Tibial artery (tissue), 4 donors: Measurements from ENCODE around the gene BFAR.

ENCODE experiments used
- DNase-seq, 2 donors: peaks; one replicate each; pipeline ENCODE4 v3.0.0-alpha.2; 2019
- H3K27ac ChIP-seq, 2 donors: fragments of 200-600 bp; sonication (generic) in 1 of 2; 1 replicate in 1 of 2; 2 replicates in 1 of 2; pipeline ENCODE4 v1.5.1; 2018 to 2019; ENCODE audit warnings: mild to moderate bottlenecking in 1 of 2
- H3K27me3 ChIP-seq, 2 donors: fragments of 200-600 bp; sonication (generic) in 1 of 2; one replicate each; pipeline versions ENCODE4 v1.5.1 to v1.6.0; 2016 to 2019
- H3K36me3 ChIP-seq, 3 donors: fragments of 200-600 bp; sonication (generic) in 2 of 3; one replicate each; pipeline ENCODE4 v1.5.1; 2016 to 2019; ENCODE audit warnings: mild to moderate bottlenecking in 2 of 3
- H3K4me1 ChIP-seq, 4 donors: fragments of 200-600 bp; sonication (generic) in 2 of 4; 1 replicate in 3 of 4; 2 replicates in 1 of 4; pipeline ENCODE4 v1.5.1; 2016 to 2019
- H3K4me3 ChIP-seq, 2 donors: fragments of 200-600 bp; sonication (generic) in 1 of 2; 1 replicate in 1 of 2; 2 replicates in 1 of 2; pipeline ENCODE4 v1.5.1; 2018 to 2019; ENCODE audit warnings: mild to moderate bottlenecking in 2 of 2
- H3K9me3 ChIP-seq, 3 donors: fragments of 200-600 bp; sonication (generic) in 1 of 3; one replicate each; pipeline ENCODE4 v1.5.1; 2016 to 2019
- intact Hi-C: fragments of 100-400 bp; cut with DNase I; formaldehyde crosslinking; loops from one replicate; pipeline ENCODE4 v1.15.0; 2023; ENCODE audit warnings: low total_unique reads
- TF ChIP-seq, protein P1 (sequence below), 2 experiments: fragments of 200-600 bp in 1 of 2; fragments of 450-650 bp in 1 of 2; IDR thresholded peaks; one replicate each; pipeline ENCODE4 v1.5.1; 2017 to 2019; ENCODE audit warnings: antibody characterized with exemption in 2 of 2, mild to moderate bottlenecking in 1 of 2, moderate library complexity in 1 of 2

Gene BFAR

DNA sequence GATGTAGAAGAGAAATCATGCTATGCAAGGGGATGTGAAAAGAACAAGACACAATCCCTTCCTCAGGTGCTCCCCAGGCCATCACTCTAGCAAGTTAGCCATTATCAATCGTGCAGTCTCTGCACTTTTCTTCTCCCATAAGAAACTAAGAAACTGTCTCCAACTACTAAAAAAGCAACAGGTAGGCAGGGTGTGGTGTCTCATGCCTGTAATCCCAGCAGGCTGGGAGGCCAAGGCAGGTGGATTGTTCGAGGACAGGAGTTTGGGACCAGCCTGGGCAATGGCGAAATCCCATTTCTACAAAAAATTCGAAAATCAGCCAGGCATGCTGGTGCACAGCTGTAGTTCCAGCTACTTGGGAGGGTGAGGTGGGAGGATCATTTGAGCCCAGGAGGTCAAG, 16.5 kb upstream of the BFAR start:
- intact Hi-C loops, result no loop called here
- no peak for DNase-seq
- H3K27ac ChIP-seq, result no peak overlapping the region
- H3K27me3 ChIP-seq, result no peaks in the 10 kb centered on the region
- no peaks in the 10 kb centered on the region for H3K9me3 ChIP-seq
- H3K4me3 ChIP-seq, result no peak overlapping the region
- TF ChIP-seq, protein P1, sequence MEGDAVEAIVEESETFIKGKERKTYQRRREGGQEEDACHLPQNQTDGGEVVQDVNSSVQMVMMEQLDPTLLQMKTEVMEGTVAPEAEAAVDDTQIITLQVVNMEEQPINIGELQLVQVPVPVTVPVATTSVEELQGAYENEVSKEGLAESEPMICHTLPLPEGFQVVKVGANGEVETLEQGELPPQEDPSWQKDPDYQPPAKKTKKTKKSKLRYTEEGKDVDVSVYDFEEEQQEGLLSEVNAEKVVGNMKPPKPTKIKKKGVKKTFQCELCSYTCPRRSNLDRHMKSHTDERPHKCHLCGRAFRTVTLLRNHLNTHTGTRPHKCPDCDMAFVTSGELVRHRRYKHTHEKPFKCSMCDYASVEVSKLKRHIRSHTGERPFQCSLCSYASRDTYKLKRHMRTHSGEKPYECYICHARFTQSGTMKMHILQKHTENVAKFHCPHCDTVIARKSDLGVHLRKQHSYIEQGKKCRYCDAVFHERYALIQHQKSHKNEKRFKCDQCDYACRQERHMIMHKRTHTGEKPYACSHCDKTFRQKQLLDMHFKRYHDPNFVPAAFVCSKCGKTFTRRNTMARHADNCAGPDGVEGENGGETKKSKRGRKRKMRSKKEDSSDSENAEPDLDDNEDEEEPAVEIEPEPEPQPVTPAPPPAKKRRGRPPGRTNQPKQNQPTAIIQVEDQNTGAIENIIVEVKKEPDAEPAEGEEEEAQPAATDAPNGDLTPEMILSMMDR (IDR thresholded peaks at IDR 0.05), result no peak
- H3K36me3 ChIP-seq, result peaks cover 38 to 93% (median 44%) of the 10 kb centered on the region in 3 donors
- no peaks in the 10 kb centered on the region for H3K4me1 ChIP-seq

DNA sequence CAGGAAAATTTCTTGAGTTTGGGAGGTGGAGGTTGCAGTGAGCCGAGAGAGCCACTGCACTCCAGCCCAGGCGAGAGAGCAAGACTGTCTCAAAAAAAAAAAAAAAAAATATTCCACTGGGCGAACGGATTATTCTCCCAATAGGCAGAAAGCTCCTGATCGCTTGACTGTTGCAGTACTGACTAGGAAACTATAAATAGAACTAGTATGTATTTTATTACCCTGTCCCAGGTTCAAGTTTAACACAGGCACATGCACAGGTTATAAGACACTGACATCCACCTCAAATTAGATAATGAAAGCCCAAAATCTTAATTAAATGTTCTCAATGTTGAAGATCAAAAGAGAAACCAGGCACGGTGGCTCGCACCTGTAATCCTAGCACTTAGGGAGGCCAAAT, 14.2 kb upstream of the BFAR start:
- peaks cover 43 to 96% (median 49%) of the 10 kb centered on the region in 3 donors for H3K36me3 ChIP-seq
- DNase-seq, result no peak
- no peaks in the 10 kb centered on the region for H3K9me3 ChIP-seq
- TF ChIP-seq, protein P1 (IDR thresholded peaks at IDR 0.05), result no peak
- no peak overlapping the region for H3K4me3 ChIP-seq
- H3K4me1 ChIP-seq, result no peaks in the 10 kb centered on the region
- H3K27ac ChIP-seq, result no peak overlapping the region
- intact Hi-C loops, result no loop called here
- H3K27me3 ChIP-seq, result no peaks in the 10 kb centered on the region

DNA sequence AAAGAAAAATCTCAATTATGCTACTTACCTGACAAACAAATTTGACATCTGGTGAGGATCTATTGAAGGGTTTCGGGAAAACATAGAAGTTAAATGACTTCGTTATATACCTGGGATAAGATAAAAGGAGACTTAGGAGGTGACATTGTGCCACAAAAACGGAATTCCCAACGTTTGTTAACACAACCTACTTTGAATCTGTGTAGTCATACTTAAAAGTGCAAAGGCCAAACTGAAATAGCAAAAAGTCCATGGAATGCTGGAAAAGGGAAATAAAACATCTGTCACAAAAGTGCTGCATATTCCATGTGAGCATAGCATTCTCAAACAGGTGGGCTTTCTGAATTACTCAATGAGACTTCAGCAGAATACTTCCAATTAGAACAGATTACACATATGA, 5.7 kb upstream of the BFAR start:
- no peak overlapping the region for H3K27ac ChIP-seq
- no peak overlapping the region for H3K4me3 ChIP-seq
- no peaks in the 10 kb centered on the region for H3K27me3 ChIP-seq
- peaks cover 0 to 29% (median 10%) of the 10 kb centered on the region in 4 donors for H3K4me1 ChIP-seq
- peaks cover 33 to 58% (median 48%) of the 10 kb centered on the region in 3 donors for H3K36me3 ChIP-seq
- intact Hi-C loops, result loop anchor here (10.0 kb wide), 1 partner anchor 322 kb away; no protein-coding TSS in a partner anchor
- DNase-seq, result no peak
- H3K9me3 ChIP-seq, result no peaks in the 10 kb centered on the region
- TF ChIP-seq, protein P1 (IDR thresholded peaks at IDR 0.05), result no peak

DNA sequence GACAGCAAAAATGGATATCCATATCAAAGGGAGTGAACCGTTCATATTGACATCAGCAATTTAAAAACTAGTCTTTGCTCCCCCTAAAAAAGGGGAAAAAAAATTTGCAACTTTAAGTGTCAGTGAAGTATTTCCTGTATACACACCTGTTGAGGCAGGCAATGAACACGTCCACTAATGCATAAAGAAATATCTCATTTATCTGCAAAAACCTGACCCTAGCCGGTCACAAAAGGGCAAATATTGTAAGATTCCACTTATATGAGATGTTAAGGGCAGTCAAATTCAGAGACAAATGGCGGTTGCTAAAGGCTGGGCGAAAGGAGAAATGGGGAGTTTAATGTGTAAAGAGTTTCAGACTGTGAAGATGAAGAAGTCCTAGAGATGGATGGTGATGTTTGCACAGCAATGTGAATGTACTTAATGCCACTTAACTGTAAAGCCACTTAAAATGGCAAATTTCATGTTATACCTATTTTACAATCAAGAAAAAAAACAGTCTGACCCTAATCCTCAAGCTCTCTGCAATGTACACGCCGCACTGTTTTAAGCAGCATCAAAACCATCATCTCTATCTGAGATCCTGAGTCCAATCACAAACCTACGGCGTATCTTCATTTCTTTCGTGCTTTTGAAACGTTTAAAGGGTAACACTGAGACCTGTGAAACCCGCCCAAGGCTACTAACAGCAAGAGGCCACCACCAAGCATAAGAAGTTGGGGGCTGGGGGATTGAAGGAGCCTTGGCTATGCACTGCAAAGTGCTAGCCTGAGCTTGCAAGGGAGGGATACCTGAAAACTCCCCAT, 3.7 kb upstream of the BFAR start:
- no peaks in the 10 kb centered on the region for H3K9me3 ChIP-seq
- peaks cover 30 to 40% (median 32%) of the 10 kb centered on the region in 3 donors for H3K36me3 ChIP-seq
- peak overlapping the region; percentile 88 to 90 for H3K27ac ChIP-seq
- H3K27me3 ChIP-seq, result no peaks in the 10 kb centered on the region
- TF ChIP-seq, protein P1 (IDR thresholded peaks at IDR 0.05), result no peak
- H3K4me3 ChIP-seq, result peak overlapping the region; percentile 79 to 89
- peaks cover 0 to 36% (median 17%) of the 10 kb centered on the region in 4 donors for H3K4me1 ChIP-seq
- intact Hi-C loops, result loop anchor here (10.0 kb wide), 1 partner anchor 324 kb away; no protein-coding TSS in a partner anchor
- DNase-seq, result no peak

DNA sequence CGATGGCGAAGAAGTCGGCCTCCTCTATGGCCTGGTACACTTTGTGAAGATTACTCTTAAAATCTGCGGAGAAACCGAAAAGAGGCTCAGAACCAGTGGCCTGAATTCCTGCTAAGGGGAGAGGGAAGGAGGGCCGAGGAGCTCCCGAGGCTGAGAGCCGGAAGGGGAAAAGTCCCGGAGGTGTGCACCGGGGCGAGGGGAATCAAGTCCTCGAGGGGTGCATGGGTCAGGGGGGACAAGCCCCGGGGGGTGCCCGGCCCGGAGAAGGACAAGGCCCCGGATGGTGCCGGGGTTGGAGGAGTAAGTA, 3.2 kb upstream of the BFAR start:
- peak overlapping the region; percentile 88 to 90 for H3K27ac ChIP-seq
- H3K36me3 ChIP-seq, result peaks cover 27 to 34% (median 28%) of the 10 kb centered on the region in 3 donors
- no peaks in the 10 kb centered on the region for H3K9me3 ChIP-seq
- intact Hi-C loops, result loop anchor here (10.0 kb wide), 1 partner anchor 325 kb away; no protein-coding TSS in a partner anchor
- no peaks in the 10 kb centered on the region for H3K27me3 ChIP-seq
- DNase-seq, result no peak
- TF ChIP-seq, protein P1 (IDR thresholded peaks at IDR 0.05), result no peak
- peaks cover 0 to 41% (median 22%) of the 10 kb centered on the region in 4 donors for H3K4me1 ChIP-seq
- peak overlapping the region; percentile 79 to 89 for H3K4me3 ChIP-seq
